HepG2 (cell line): ENCODE measurements around the gene HID1. TPM values are rescaled to one million over a fixed set of nuclear protein-coding genes. Genes with fewer than 3 reads are reported as not detected.

ENCODE experiments used
- BATF2 ChIP-seq: sonication (generic); formaldehyde crosslinking; IDR thresholded peaks from 2 replicates; pipeline ENCODE4 v1.8.0; 2022; ENCODE audit warnings: mild to moderate bottlenecking, missing genetic modification reagents, moderate library complexity
- CBX2 ChIP-seq, 2 experiments: fragments of 200-600 bp in 1 of 2; sonication (generic); formaldehyde crosslinking in 1 of 2; IDR thresholded peaks; 2 replicates each; pipeline versions ENCODE4 v1.7.0 to v1.8.1; 2018 to 2022; ENCODE audit warnings: low read depth in 2 of 2, low read length in 1 of 2, mild to moderate bottlenecking in 1 of 2, missing genetic modification reagents in 1 of 2
- E2F5 ChIP-seq: sonication (generic); formaldehyde crosslinking; conservative IDR thresholded peaks from 2 replicates; pipeline ENCODE4 v1.4.0; 2020; ENCODE audit warnings: missing genetic modification reagents
- HMG20B ChIP-seq: conservative IDR thresholded peaks from 2 replicates; pipeline ENCODE4 v1.6.1; 2016; ENCODE audit warnings: missing genetic modification reagents, missing compliant biosample characterization
- KDM5B ChIP-seq: sonication (generic); formaldehyde crosslinking; IDR thresholded peaks from 2 replicates; pipeline ENCODE4 v1.4.0; 2020; ENCODE audit warnings: missing genetic modification reagents, mild to moderate bottlenecking, borderline replicate concordance
- MAZ ChIP-seq, 2 experiments: sonication (generic) in 1 of 2; formaldehyde crosslinking in 1 of 2; IDR thresholded peaks; 2 replicates each; pipeline versions ENCODE4 v1.5.0 to v1.6.1; 2012 to 2020; ENCODE audit warnings: low read depth in 2 of 2, mild to moderate bottlenecking in 2 of 2, borderline replicate concordance in 1 of 2, improper control_type of control experiment in 1 of 2, low read length in 1 of 2, missing genetic modification reagents in 1 of 2, moderate library complexity in 1 of 2
- NR2C2 ChIP-seq: sonication (generic); formaldehyde crosslinking; IDR thresholded peaks from 2 replicates; pipeline ENCODE4 v1.4.0; 2020; ENCODE audit warnings: missing genetic modification reagents, mild to moderate bottlenecking, moderate library complexity, borderline replicate concordance
- ONECUT2 ChIP-seq: sonication (generic); formaldehyde crosslinking; IDR thresholded peaks from 2 replicates; pipeline ENCODE4 v1.4.0; 2020; ENCODE audit warnings: missing genetic modification reagents
- RFXANK ChIP-seq: IDR thresholded peaks from 2 replicates; pipeline ENCODE4 v1.6.1; 2016
- RNF2 ChIP-seq: fragments of 450-650 bp; conservative IDR thresholded peaks from 2 replicates; pipeline ENCODE4 v1.6.1; 2016; ENCODE audit warnings: low read depth
- SIX4 ChIP-seq: sonication (generic); formaldehyde crosslinking; IDR thresholded peaks from 2 replicates; pipeline ENCODE4 v1.4.0; 2020; ENCODE audit warnings: missing genetic modification reagents
- SOX5 ChIP-seq: IDR thresholded peaks from 2 replicates; pipeline ENCODE4 v1.6.1; 2016; ENCODE audit warnings: borderline replicate concordance
- TBP ChIP-seq: sonication (generic); formaldehyde crosslinking; IDR thresholded peaks from 2 replicates; pipeline ENCODE4 v1.5.0; 2020; ENCODE audit warnings: missing genetic modification reagents
- TMF1 ChIP-seq: sonication (generic); formaldehyde crosslinking; IDR thresholded peaks from 2 replicates; pipeline ENCODE4 v1.8.1; 2022; ENCODE audit warnings: low read depth, missing genetic modification reagents
- TSC22D2 ChIP-seq: sonication (generic); formaldehyde crosslinking; IDR thresholded peaks from 2 replicates; pipeline ENCODE4 v1.5.1; 2020; ENCODE audit warnings: missing genetic modification reagents, mild to moderate bottlenecking, borderline replicate concordance
- YEATS2 ChIP-seq: sonication (generic); formaldehyde crosslinking; IDR thresholded peaks from 2 replicates; pipeline ENCODE4 v1.4.0; 2020; ENCODE audit warnings: missing genetic modification reagents, borderline replicate concordance
- YEATS4 ChIP-seq: sonication (generic); formaldehyde crosslinking; IDR thresholded peaks from 2 replicates; pipeline ENCODE4 v1.4.0; 2020; ENCODE audit warnings: missing genetic modification reagents, borderline replicate concordance
- ZKSCAN1 ChIP-seq: fragments of 150-350 bp; IDR thresholded peaks from 2 replicates; pipeline ENCODE4 v1.6.1; 2014; ENCODE audit warnings: low read length
- ZKSCAN5 ChIP-seq: sonication (generic); formaldehyde crosslinking; IDR thresholded peaks from 2 replicates; pipeline ENCODE4 v1.5.1; 2020; ENCODE audit warnings: mild to moderate bottlenecking, missing genetic modification reagents
- ZNF232 ChIP-seq: sonication (generic); formaldehyde crosslinking; IDR thresholded peaks from 2 replicates; pipeline ENCODE4 v1.4.0; 2020; ENCODE audit warnings: missing genetic modification reagents, borderline replicate concordance
- ZNF720 ChIP-seq: sonication (generic); formaldehyde crosslinking; IDR thresholded peaks from 2 replicates; pipeline ENCODE4 v1.4.0; 2020; ENCODE audit warnings: missing genetic modification reagents
- ZNF773 ChIP-seq: sonication (generic); formaldehyde crosslinking; IDR thresholded peaks from 2 replicates; pipeline ENCODE4 v1.4.0; 2020; ENCODE audit warnings: missing genetic modification reagents, borderline replicate concordance
- polyA plus RNA-seq, 8 experiments: library from polyadenylated mRNA; depleted of rRNA in 3 of 8; stranded (reverse) in 7 of 8; unstranded in 1 of 8; fragments of >200 nt; fragmentation: Illumina TruSeq in 4 of 8; extraction: Trizol in 4 of 8; gene quantifications; 2 replicates each; pipeline versions ENCODE4 v1.2.1 to v1.2.3, GENCODE V29; 2011 to 2016; ENCODE audit warnings: low read depth in 4 of 8, missing spikeins in 1 of 8, mixed read lengths in 1 of 8; ENCODE audit not compliant: insufficient read depth in 1 of 8
- total RNA-seq, 5 experiments: library from RNA; depleted of rRNA; stranded (reverse); fragments of >200 nt; fragmentation: Illumina TruSeq; extraction: Trizol; gene quantifications; 2 replicates each; pipeline ENCODE4 v1.2.3, GENCODE V29; 2016; ENCODE audit warnings: low read depth in 1 of 5
- TF ChIP-seq, protein P1 (sequence below): sonication (generic); formaldehyde crosslinking; IDR thresholded peaks from 2 replicates; pipeline ENCODE4 v1.4.0; 2020; ENCODE audit warnings: mild to moderate bottlenecking, missing genetic modification reagents
- TF ChIP-seq, protein P2 (sequence below): sonication (generic); formaldehyde crosslinking; IDR thresholded peaks from 2 replicates; pipeline ENCODE4 v1.4.0; 2020; ENCODE audit warnings: mild to moderate bottlenecking, missing genetic modification reagents

Gene HID1
- total and polyA plus RNA-seq, 2 of the 13 experiments (the other 11 are each of a cell fraction or from before 2014, with no cell fraction given): 2.1 to 10.6 TPM

DNA sequence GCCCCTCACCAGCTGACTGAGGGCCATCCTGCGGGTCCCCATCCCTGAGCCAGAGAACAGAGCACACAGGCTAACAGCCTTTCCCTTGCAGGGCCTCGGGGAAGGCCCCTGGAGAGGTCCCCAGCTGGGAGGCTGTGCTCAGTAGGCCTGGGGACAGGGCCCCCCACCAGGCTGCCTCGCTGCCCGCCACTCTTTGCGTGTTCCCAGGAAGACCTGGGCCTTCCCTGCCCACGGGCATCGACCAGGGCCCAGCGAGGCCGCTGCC, 785 bp downstream of the HID1 start (continued):
- peak; percentile 33; the same call in 1 of the 2 replicates for TF ChIP-seq YEATS4 (CRISPR knock-in tag)
- no peak for TF ChIP-seq BATF2 (CRISPR knock-in tag)
- no peak for TF ChIP-seq ZNF720 (CRISPR knock-in tag)
- no peak for TF ChIP-seq SIX4
- TF ChIP-seq, protein P1, sequence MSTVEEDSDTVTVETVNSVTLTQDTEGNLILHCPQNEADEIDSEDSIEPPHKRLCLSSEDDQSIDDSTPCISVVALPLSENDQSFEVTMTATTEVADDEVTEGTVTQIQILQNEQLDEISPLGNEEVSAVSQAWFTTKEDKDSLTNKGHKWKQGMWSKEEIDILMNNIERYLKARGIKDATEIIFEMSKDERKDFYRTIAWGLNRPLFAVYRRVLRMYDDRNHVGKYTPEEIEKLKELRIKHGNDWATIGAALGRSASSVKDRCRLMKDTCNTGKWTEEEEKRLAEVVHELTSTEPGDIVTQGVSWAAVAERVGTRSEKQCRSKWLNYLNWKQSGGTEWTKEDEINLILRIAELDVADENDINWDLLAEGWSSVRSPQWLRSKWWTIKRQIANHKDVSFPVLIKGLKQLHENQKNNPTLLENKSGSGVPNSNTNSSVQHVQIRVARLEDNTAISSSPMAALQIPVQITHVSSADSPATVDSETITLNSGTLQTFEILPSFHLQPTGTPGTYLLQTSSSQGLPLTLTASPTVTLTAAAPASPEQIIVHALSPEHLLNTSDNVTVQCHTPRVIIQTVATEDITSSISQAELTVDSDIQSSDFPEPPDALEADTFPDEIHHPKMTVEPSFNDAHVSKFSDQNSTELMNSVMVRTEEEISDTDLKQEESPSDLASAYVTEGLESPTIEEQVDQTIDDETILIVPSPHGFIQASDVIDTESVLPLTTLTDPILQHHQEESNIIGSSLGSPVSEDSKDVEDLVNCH (CRISPR knock-in tag): no peak
- TF ChIP-seq ZNF232 (CRISPR knock-in tag): no peak
- no peak for TF ChIP-seq MAZ (IDR thresholded peaks at IDR 0.05; ENCODE audit: borderline replicate concordance, low read depth, low read length)
- no peak for TF ChIP-seq MAZ (CRISPR knock-in tag; IDR thresholded peaks at IDR 0.05; ENCODE audit: low read depth)
- no peak for TF ChIP-seq E2F5
- no peak for TF ChIP-seq RFXANK (CRISPR knock-in tag)
- no peak for TF ChIP-seq ZKSCAN5 (CRISPR knock-in tag)
- no peak for TF ChIP-seq YEATS2 (CRISPR knock-in tag)
- TF ChIP-seq HMG20B (CRISPR knock-in tag): peak; percentile 21; the same call in 1 of the 2 replicates
- TF ChIP-seq TMF1 (CRISPR knock-in tag): no peak
- TF ChIP-seq ZNF773 (CRISPR knock-in tag): no peak
- no peak for TF ChIP-seq CBX2 (IDR thresholded peaks at IDR 0.05; ENCODE audit: low read depth, low read length)
- TF ChIP-seq CBX2 (CRISPR knock-in tag; IDR thresholded peaks at IDR 0.05; ENCODE audit: low read depth): no peak
- TF ChIP-seq ZKSCAN1: no peak
- TF ChIP-seq SOX5 (CRISPR knock-in tag): no peak
- TF ChIP-seq TSC22D2 (CRISPR knock-in tag): no peak
- TF ChIP-seq RNF2: no peak
- TF ChIP-seq, protein P2, sequence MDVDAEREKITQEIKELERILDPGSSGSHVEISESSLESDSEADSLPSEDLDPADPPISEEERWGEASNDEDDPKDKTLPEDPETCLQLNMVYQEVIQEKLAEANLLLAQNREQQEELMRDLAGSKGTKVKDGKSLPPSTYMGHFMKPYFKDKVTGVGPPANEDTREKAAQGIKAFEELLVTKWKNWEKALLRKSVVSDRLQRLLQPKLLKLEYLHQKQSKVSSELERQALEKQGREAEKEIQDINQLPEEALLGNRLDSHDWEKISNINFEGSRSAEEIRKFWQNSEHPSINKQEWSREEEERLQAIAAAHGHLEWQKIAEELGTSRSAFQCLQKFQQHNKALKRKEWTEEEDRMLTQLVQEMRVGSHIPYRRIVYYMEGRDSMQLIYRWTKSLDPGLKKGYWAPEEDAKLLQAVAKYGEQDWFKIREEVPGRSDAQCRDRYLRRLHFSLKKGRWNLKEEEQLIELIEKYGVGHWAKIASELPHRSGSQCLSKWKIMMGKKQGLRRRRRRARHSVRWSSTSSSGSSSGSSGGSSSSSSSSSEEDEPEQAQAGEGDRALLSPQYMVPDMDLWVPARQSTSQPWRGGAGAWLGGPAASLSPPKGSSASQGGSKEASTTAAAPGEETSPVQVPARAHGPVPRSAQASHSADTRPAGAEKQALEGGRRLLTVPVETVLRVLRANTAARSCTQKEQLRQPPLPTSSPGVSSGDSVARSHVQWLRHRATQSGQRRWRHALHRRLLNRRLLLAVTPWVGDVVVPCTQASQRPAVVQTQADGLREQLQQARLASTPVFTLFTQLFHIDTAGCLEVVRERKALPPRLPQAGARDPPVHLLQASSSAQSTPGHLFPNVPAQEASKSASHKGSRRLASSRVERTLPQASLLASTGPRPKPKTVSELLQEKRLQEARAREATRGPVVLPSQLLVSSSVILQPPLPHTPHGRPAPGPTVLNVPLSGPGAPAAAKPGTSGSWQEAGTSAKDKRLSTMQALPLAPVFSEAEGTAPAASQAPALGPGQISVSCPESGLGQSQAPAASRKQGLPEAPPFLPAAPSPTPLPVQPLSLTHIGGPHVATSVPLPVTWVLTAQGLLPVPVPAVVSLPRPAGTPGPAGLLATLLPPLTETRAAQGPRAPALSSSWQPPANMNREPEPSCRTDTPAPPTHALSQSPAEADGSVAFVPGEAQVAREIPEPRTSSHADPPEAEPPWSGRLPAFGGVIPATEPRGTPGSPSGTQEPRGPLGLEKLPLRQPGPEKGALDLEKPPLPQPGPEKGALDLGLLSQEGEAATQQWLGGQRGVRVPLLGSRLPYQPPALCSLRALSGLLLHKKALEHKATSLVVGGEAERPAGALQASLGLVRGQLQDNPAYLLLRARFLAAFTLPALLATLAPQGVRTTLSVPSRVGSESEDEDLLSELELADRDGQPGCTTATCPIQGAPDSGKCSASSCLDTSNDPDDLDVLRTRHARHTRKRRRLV (CRISPR knock-in tag): no peak
- no peak for TF ChIP-seq NR2C2 (CRISPR knock-in tag)
- TF ChIP-seq KDM5B (CRISPR knock-in tag): 0 out of 2 replicates have a peak, but pooled peaks have one; percentile 35
- TF ChIP-seq ONECUT2 (CRISPR knock-in tag): no peak
- no peak for TF ChIP-seq TBP (CRISPR knock-in tag)
